ENCODE measurements around the gene FIGNL2. TPM values are rescaled to one million over a fixed set of nuclear protein-coding genes. Genes with fewer than 3 reads are reported as not detected.

The FIGNL2 gene
- total and polyA plus RNA-seq, 8 donors = 0.09 to 0.47 (median 0.15) TPM

- peak overlapping the region in 1 of 4 donors; percentile 22 for H3K4me3 ChIP-seq
- peak in 3 of 4 donors; percentile 47 to 77 (median 73) for ATAC-seq
- WGBS, 2 donors = 14 to 20% methylated on average over 21 of the region's 21 CpGs
- no peak for FAIRE-seq
- no peaks in the 10 kb centered on the region for H3K4me1 ChIP-seq
- H3K27me3 ChIP-seq = no peaks in the 10 kb centered on the region
- no peaks in the 10 kb centered on the region for H3K9me3 ChIP-seq
- H3K27ac ChIP-seq = no peak overlapping the region
- DNase-seq = peak in 1 of 6 donors; percentile 43
- intact Hi-C loops (cut with DNase I) = no loop called here
- no peaks in the 10 kb centered on the region for H3K36me3 ChIP-seq
- TF ChIP-seq CTCF (IDR thresholded peaks at IDR 0.05) = no peak
Observed at GRCh38 chr12:51855586-51856428, 7.3 kb upstream of the FIGNL2 start.

GRCh38 chr12:51852404-51853137, 4.1 kb upstream of the FIGNL2 start:
- no peaks in the 10 kb centered on the region for H3K36me3 ChIP-seq
- DNase-seq (no peak), FAIRE-seq (no peak), ATAC-seq (no peak)
- no peak overlapping the region for H3K4me3 ChIP-seq
- H3K9me3 ChIP-seq = no peaks in the 10 kb centered on the region
- H3K4me1 ChIP-seq = peaks cover 0 to 3% (median 0%) of the 10 kb centered on the region in 3 donors
- H3K27me3 ChIP-seq = peaks cover 0 to 5% (median 0%) of the 10 kb centered on the region in 4 donors
- no peak for TF ChIP-seq CTCF (IDR thresholded peaks at IDR 0.05)
- 86 to 90% methylated on average over 5 of the region's 5 CpGs for WGBS, 2 donors
- intact Hi-C loops (cut with DNase I) = no loop called here
- no peak overlapping the region for H3K27ac ChIP-seq

GRCh38 chr12:51851413-51852124, 3.1 kb upstream of the FIGNL2 start:
- Histone ChIP-seq H3K27me3 (peaks cover 0 to 7% (median 0%) of the 10 kb centered on the region in 4 donors), H3K36me3 (no peaks in the 10 kb centered on the region), H3K4me3 (no peak overlapping the region), H3K4me1 (peaks cover 0 to 7% (median 0%) of the 10 kb centered on the region in 3 donors), H3K9me3 (no peaks in the 10 kb centered on the region), H3K27ac (no peak overlapping the region)
- DNase-seq (no peak), FAIRE-seq (no peak), ATAC-seq (no peak)
- TF ChIP-seq CTCF (IDR thresholded peaks at IDR 0.05) = no peak
- 72 to 79% methylated on average over 8 of the region's 8 CpGs for WGBS, 2 donors
- intact Hi-C loops (cut with DNase I) = no loop called here

- Histone ChIP-seq H3K27ac (no peak overlapping the region), H3K9me3 (no peaks in the 10 kb centered on the region), H3K36me3 (no peaks in the 10 kb centered on the region), H3K27me3 (peaks cover 0 to 12% (median 0%) of the 10 kb centered on the region in 4 donors), H3K4me3 (no peak overlapping the region), H3K4me1 (peaks cover 0 to 7% (median 0%) of the 10 kb centered on the region in 3 donors)
- intact Hi-C loops (cut with DNase I) = no loop called here
- whole genome bisulfite sequencing, 2 donors = 87 to 89% methylated on average over 4 of the region's 4 CpGs
- no peak for FAIRE-seq
- no peak for TF ChIP-seq CTCF (IDR thresholded peaks at IDR 0.05)
- no peak for ATAC-seq
- DNase-seq = no peak
Observed at GRCh38 chr12:51850965-51851299, 2.4 kb upstream of the FIGNL2 start.
